ENCODE results near the gene BABAM2.

Gene BABAM2

DNA sequence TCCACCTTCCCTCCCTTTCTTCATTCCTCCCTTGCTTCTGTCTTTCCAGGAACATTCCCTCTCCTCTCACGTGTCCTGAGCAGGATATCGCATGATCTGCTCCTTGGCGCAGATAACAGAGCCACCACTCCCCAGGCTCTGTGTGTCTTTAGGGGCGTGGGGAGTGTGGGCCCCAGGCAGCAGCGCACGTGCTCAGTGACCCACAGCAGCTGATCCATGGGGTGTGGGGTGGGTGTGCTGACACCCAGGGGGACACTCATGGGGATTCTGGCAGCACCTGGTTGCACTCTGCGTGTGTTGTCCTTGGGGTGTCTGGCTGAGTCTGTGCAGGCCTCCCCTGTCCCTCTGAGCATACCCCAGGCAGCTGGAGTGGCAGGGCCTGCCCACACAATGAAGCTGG, 492.2 kb downstream of the BABAM2 start:
- DNase-seq (ENCODE audit: low read depth) = no peak
- in situ Hi-C loops (cut with HindIII; ENCODE audit: low sequenced_read_pairs) = no loop called here
- TF ChIP-seq, protein P1, sequence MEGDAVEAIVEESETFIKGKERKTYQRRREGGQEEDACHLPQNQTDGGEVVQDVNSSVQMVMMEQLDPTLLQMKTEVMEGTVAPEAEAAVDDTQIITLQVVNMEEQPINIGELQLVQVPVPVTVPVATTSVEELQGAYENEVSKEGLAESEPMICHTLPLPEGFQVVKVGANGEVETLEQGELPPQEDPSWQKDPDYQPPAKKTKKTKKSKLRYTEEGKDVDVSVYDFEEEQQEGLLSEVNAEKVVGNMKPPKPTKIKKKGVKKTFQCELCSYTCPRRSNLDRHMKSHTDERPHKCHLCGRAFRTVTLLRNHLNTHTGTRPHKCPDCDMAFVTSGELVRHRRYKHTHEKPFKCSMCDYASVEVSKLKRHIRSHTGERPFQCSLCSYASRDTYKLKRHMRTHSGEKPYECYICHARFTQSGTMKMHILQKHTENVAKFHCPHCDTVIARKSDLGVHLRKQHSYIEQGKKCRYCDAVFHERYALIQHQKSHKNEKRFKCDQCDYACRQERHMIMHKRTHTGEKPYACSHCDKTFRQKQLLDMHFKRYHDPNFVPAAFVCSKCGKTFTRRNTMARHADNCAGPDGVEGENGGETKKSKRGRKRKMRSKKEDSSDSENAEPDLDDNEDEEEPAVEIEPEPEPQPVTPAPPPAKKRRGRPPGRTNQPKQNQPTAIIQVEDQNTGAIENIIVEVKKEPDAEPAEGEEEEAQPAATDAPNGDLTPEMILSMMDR (IDR thresholded peaks at IDR 0.05; ENCODE audit: low read depth, low read length, missing control alignments) = no peak
- H3K4me3 ChIP-seq (ENCODE audit: low read depth, low read length) = no peak overlapping the region

DNA sequence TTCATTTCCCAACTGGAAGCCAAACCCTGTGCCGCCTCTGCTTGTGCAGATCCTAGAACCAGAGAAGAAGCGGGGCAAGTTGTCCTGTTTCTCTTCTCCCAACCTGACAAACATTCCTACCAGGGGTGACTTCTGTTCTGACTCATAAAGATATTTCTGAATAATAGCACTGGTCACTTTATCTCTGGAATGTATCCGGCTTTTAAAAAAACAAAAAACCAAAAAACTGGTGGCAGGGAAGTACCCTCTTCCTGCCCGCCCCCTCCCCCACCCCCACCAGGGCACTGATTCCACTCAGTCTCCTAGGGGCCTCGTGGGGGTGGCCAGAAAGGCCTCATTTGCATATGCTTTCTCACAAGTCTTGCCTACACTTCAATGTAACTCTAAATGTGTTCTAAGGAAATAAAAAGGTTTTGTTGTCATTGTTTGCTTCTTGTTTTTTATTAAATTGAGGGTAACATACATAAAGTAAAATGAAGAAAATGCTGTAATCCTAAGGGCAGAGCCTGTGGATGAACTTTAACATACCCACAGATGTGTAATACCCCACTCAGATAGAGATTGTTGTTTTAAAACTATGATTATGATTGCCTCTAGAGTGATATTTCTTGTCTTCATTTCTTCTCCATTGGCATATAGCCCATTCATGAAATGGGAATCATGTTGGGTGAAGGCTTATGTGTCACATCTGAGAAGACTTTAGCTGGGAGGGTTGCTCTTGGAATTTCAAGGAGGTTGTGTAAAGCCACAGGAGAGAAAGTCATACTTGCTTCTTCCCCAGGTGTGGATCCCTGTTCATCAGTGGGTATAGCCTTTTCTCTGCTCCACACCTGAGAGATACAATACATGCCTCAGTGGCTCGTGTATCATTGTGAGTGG, 496.8 kb downstream of the BABAM2 start:
- no peak for DNase-seq (ENCODE audit: low read depth)
- H3K4me3 ChIP-seq (ENCODE audit: low read depth, low read length) = no peak overlapping the region
- in situ Hi-C loops (cut with HindIII; ENCODE audit: low sequenced_read_pairs) = no loop called here
- TF ChIP-seq, protein P1 (IDR thresholded peaks at IDR 0.05; ENCODE audit: low read depth, low read length, missing control alignments) = no peak

Measured in astrocyte of the cerebellum (primary cell).